PC-3 (cell line): ENCODE measurements around the gene ASPRV1. TPM values are rescaled to one million over a fixed set of nuclear protein-coding genes. Genes with fewer than 3 reads are reported as not detected.

Experiments used
- ATAC-seq: fragments of 200-7000 bp; cut with Tn5 transposase; 2 replicates; pipeline ENCODE4 v1.9.1; 2020; ENCODE audit warnings: mild to moderate bottlenecking, moderate library complexity
- BruUV-seq: library from RNA; stranded (reverse); fragments of 400-500 nt; replicated peaks from 2 replicates; lab custom pipeline; 2021; lab: Mats Ljungman, UMichigan
- CTCF ChIA-PET: fragments of 300-600 bp; sonication (Branson Sonifier 250); formaldehyde crosslinking; loops from one replicate; lab custom pipeline; 2022; ENCODE audit warnings: antibody characterized with exemption; lab: Charles Lee
- POLR2A ChIA-PET: fragments of 300-600 bp; sonication (Branson Sonifier 250); formaldehyde crosslinking; loops from one replicate; lab custom pipeline; 2022; ENCODE audit warnings: antibody characterized with exemption; ENCODE audit not compliant: unreplicated experiment; lab: Charles Lee
- DNase-seq: peaks from one replicate; pipeline ENCODE4 v3.0.0-alpha.2; 2015
- H2AFZ ChIP-seq: fragments of 300-600 bp; sonication (generic); 2 replicates; pipeline ENCODE4 v1.6.0; 2016; ENCODE audit warnings: antibody characterized with exemption, low read length
- H3F3A ChIP-seq: fragments of 300-600 bp; sonication (generic); one replicate; pipeline ENCODE4 v1.6.0; 2017; ENCODE audit warnings: antibody characterized with exemption, low read length, control low read depth, mild to moderate bottlenecking; ENCODE audit not compliant: unreplicated experiment
- H3K27ac ChIP-seq: fragments of 300-600 bp; sonication (generic); 2 replicates; pipeline ENCODE4 v1.5.1; 2016; ENCODE audit warnings: mild to moderate bottlenecking, low read length
- H3K27me3 ChIP-seq: fragments of 300-600 bp; sonication (generic); 2 replicates; pipeline ENCODE4 v1.6.1; 2016; ENCODE audit warnings: low read length, mixed read lengths
- H3K36me3 ChIP-seq: fragments of 300-600 bp; sonication (generic); 2 replicates; pipeline ENCODE4 v1.6.1; 2016; ENCODE audit warnings: low read depth, mixed run types, low read length, mixed read lengths
- H3K4me1 ChIP-seq: fragments of 300-600 bp; sonication (generic); 2 replicates; pipeline ENCODE4 v1.5.1; 2016; ENCODE audit warnings: low read length; ENCODE audit not compliant: insufficient read depth
- H3K4me2 ChIP-seq: fragments of 300-600 bp; sonication (generic); 2 replicates; pipeline ENCODE4 v1.6.0; 2016; ENCODE audit warnings: low read length
- H3K4me3 ChIP-seq: fragments of 300-600 bp; sonication (generic); 2 replicates; pipeline ENCODE4 v1.5.1; 2016; ENCODE audit warnings: mild to moderate bottlenecking, low read length, mixed read lengths
- H3K79me2 ChIP-seq: fragments of 300-600 bp; sonication (generic); 2 replicates; pipeline ENCODE4 v1.6.1; 2017; ENCODE audit warnings: low read length, mixed read lengths
- H3K9ac ChIP-seq: fragments of 300-600 bp; sonication (generic); 2 replicates; pipeline ENCODE4 v1.6.0; 2016; ENCODE audit warnings: mild to moderate bottlenecking, low read length
- H3K9me2 ChIP-seq: fragments of 300-600 bp; sonication (generic); replicated peaks from 2 replicates; pipeline ENCODE4 v1.6.1; 2016; ENCODE audit warnings: mixed run types, low read length, mixed read lengths
- H3K9me3 ChIP-seq: fragments of 300-600 bp; sonication (generic); 2 replicates; pipeline ENCODE4 v1.6.1; 2016; ENCODE audit warnings: low read length, mixed read lengths
- H4K20me1 ChIP-seq: fragments of 300-600 bp; sonication (generic); 2 replicates; pipeline ENCODE4 v1.6.1; 2016; ENCODE audit warnings: low read length, mixed read lengths
- CTCF ChIP-seq: fragments of 300-600 bp; sonication (generic); conservative IDR thresholded peaks from 2 replicates; pipeline ENCODE4 v1.5.1; 2017; ENCODE audit warnings: antibody characterized with exemption, low read depth, mild to moderate bottlenecking, low read length
- EZH2 ChIP-seq: fragments of 300-600 bp; sonication (generic); IDR thresholded peaks from one replicate; pipeline ENCODE4 v1.6.1; 2017; ENCODE audit warnings: antibody characterized with exemption, mild to moderate bottlenecking, low read length; ENCODE audit not compliant: unreplicated experiment
- EZH2phosphoT487 ChIP-seq: fragments of 300-600 bp; sonication (generic); IDR thresholded peaks from 2 replicates; pipeline ENCODE4 v1.6.1; 2018; ENCODE audit warnings: mild to moderate bottlenecking, antibody characterized with exemption, low read length, borderline replicate concordance
- intact Hi-C: fragments of 100-400 bp; cut with micrococcal nuclease; formaldehyde crosslinking; loops from 2 replicates; pipeline ENCODE4 v1.9.0; 2023
- total RNA-seq: library from RNA; depleted of rRNA; stranded (reverse); fragments of >200 nt; gene quantifications from 2 replicates; pipeline ENCODE4 v1.2.3, GENCODE V29; 2014

Gene ASPRV1
- total RNA-seq, 1 experiment from 2014 or later, result not detected

DNA sequence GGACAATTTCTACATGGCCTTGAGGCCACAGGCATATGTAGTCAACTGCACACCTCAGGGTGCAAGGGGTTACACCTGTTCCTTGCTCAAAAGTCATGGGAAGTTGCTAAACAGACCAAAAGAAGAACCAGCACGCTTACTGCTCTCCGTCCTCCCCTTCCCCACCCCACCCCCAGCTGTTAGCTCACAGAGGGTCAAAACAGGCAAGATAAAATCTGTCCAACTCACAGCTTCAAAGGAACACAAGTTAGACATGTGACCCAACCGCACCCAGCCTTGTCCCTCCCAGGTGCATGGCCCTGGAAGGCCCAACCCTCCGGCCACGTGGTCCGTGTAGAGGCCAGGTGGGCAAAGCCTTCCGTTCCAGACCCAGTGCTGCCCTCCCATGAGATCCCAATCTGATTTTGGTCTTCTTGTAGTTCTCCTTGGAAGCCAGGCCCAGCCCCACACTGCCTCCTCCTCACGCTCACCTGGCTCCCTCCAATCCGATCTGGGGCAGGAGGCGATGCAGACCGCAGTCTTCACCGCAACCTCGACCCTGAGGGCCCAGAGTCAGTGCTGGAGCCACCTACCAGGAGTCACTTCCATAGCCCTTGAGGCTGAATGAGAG is 14.5 kb upstream of the ASPRV1 start:
- ChIA-PET POLR2A (no interaction called here), CTCF (no interaction called here)
- Histone ChIP-seq H3K27me3 (no peaks in the 10 kb centered on the region), H3K36me3 (no peaks in the 10 kb centered on the region), H3K79me2 (no peaks in the 10 kb centered on the region), H3K4me2 (no peak overlapping the region), H3K9ac (no peak overlapping the region), H3K9me3 (no peaks in the 10 kb centered on the region), H3F3A (no peaks in the 10 kb centered on the region), H3K4me1 (no peaks in the 10 kb centered on the region), H3K27ac (no peak overlapping the region), H4K20me1 (no peaks in the 10 kb centered on the region), H3K9me2 (no peaks in the 10 kb centered on the region), H2AFZ (no peak overlapping the region), H3K4me3 (no peak overlapping the region)
- ATAC-seq, result no peak
- no peak for DNase-seq
- BruUV-seq, result no TSS peak
- intact Hi-C loops, result no loop called here
- TF ChIP-seq EZH2 (no peak), EZH2phosphoT487 (no peak), CTCF (no peak)

DNA sequence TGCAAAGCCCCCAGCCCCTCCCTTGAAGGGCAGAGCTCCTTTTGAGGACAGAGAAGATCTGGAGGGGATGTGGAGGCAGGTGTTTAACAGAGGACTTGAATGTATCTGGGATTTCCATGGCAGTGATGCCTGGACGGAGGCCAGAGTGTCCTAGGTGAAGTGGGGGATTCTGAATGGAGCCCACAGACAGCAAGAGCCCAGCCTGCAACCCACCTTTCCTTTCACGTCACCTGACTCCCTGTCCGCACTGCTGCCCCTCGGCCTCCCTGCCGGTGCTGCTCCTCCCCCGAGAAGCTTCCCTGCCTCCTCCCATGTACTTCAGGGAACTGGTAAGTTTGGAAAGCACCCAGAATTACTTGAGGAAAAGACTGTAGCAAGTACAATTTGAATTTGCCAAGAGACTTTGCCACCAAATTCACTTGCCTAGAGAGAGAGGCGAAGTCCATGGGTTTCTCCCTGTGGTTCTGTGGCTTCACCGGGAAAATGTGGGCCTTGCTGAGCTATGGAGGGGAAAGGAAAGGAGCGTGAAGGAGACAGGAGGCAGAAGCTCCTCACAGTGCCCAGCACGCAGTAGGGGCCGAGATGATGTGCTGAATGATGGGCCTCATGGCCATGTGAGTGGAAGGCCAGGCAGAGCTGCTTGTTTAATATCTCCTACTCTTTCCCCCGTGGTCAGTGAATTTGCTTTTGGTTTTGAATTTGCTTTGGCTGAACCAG is 13.9 kb upstream of the ASPRV1 start:
- Histone ChIP-seq H3K9me3 (no peaks in the 10 kb centered on the region), H3K4me2 (no peak overlapping the region), H4K20me1 (no peaks in the 10 kb centered on the region), H3K79me2 (no peaks in the 10 kb centered on the region), H3K4me3 (no peak overlapping the region), H3K9me2 (no peaks in the 10 kb centered on the region), H2AFZ (no peak overlapping the region), H3F3A (no peaks in the 10 kb centered on the region), H3K27me3 (no peaks in the 10 kb centered on the region), H3K36me3 (no peaks in the 10 kb centered on the region), H3K9ac (no peak overlapping the region), H3K4me1 (no peaks in the 10 kb centered on the region), H3K27ac (no peak overlapping the region)
- POLR2A ChIA-PET, result no interaction called here
- intact Hi-C loops, result no loop called here
- no peak for ATAC-seq
- CTCF ChIA-PET, result no interaction called here
- no TSS peak for BruUV-seq
- no peak for TF ChIP-seq CTCF
- TF ChIP-seq EZH2phosphoT487, result no peak
- TF ChIP-seq EZH2, result no peak
- no peak for DNase-seq

DNA sequence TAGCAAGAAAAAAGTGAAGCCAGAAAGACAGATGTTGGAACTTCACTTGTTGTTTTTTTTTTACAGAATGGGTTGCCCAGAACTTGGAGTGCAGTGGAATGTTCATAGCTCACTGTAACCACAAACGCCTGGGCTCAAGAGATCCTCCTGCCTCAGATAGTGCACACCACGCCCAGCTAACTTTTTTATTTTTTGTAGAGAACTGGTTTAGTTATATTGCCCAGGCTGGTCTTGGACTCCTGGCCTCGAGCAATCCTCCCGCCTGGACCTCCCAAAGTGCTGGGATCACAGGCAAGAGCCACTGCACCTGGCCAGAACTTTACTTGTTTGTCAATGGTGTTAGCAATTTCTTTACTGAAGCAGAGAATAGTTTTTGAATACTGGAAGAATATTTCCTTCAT is 11.9 kb upstream of the ASPRV1 start:
- Histone ChIP-seq H3F3A (no peaks in the 10 kb centered on the region), H3K9ac (no peak overlapping the region), H3K9me2 (no peaks in the 10 kb centered on the region), H3K79me2 (no peaks in the 10 kb centered on the region), H3K9me3 (no peaks in the 10 kb centered on the region), H3K27me3 (no peaks in the 10 kb centered on the region), H3K4me2 (no peak overlapping the region), H3K27ac (no peak overlapping the region), H3K36me3 (no peaks in the 10 kb centered on the region), H4K20me1 (no peaks in the 10 kb centered on the region), H3K4me1 (no peaks in the 10 kb centered on the region), H2AFZ (no peak overlapping the region), H3K4me3 (no peak overlapping the region)
- intact Hi-C loops, result no loop called here
- DNase-seq (no peak), ATAC-seq (no peak)
- TF ChIP-seq EZH2phosphoT487 (no peak), EZH2 (no peak), CTCF (no peak)
- ChIA-PET POLR2A (interaction anchor here (0.6 kb wide), 1 partner anchor 137 kb away, joined by 3 read pairs; no protein-coding TSS in a partner anchor), CTCF (interaction anchor here (0.6 kb wide), 1 partner anchor 59 kb away, joined by 3 read pairs; no protein-coding TSS in a partner anchor)
- no TSS peak for BruUV-seq
